Erythroblast (primary cell): ENCODE results near the gene HSCB.
A peak's percentile ranks its signal among the peaks of the same experiment; 100 is the strongest.

Experiments used
- DNase-seq, 2 experiments: peaks; one replicate each; lab custom pipeline; 2025; lab: John Stamatoyannopoulos, UW
- GATA1 ChIP-seq: IDR thresholded peaks from 2 replicates; pipeline ENCODE4 v1.6.1; 2011; ENCODE audit warnings: low read depth, mild to moderate bottlenecking, control low read depth, low read length, moderate library complexity
- POLR2A ChIP-seq: IDR thresholded peaks from 2 replicates; pipeline ENCODE4 v1.6.1; 2011; ENCODE audit warnings: mild to moderate bottlenecking, low read length

HSCB gene

GRCh38 chr22:28766628-28767027, 24.8 kb downstream of the HSCB start:
- no peak for TF ChIP-seq POLR2A
- TF ChIP-seq GATA1, result no peak
- no peak for DNase-seq

DNA sequence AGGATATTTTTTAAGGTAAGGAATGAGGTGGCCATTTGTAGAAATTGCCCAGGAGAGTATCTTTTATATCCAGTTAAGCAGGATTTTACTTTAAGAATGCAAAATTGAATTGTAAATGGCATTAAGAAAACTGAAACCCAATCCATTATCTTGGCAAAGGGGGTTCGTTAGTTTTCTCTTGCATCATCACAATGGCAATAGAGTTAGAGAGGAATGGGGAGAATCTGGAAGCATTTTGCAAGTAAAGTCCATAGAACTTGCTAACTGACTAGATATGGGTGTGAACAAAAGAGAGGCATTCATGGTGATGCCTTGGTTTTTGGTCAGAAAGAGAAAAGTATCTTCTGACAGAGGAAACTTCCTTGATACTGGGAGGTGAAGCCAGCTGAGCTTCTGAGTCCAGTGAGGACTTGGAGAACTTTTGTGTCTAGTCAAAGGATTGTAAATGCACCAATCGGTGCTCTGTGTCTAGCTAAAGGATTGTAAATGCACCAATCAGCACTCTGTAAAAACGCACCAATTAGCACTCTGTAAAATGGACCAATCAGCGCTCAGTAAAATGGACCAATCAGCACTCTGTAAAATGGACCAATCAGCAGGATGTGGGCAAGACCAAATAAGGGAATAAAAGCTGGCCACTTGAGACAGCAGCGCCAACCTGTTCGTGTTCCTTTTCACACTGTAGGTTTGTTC, 27.0 kb downstream of the HSCB start:
- no peak for TF ChIP-seq GATA1
- peak; percentile 31 to 38 for DNase-seq

- TF ChIP-seq POLR2A, result no peak
- no peak for TF ChIP-seq GATA1
- DNase-seq, result no peak
Observed at GRCh38 chr22:28769394-28770085, 27.7 kb downstream of the HSCB start.

- TF ChIP-seq GATA1 (no peak), POLR2A (no peak)
- DNase-seq, result no peak
Observed at GRCh38 chr22:28771195-28771791, 29.5 kb downstream of the HSCB start.

GRCh38 chr22:28772633-28773460, 31.0 kb downstream of the HSCB start, which contains the start of gene CCDC117:
TSS of gene CCDC117 (plus strand) at chr22:28772695. CDS start at chr22:28772850, 155 bp downstream.
- TF ChIP-seq POLR2A, result peak; percentile 79
- TF ChIP-seq GATA1, result no peak
- DNase-seq, result peak; percentile 95 to 96

DNA sequence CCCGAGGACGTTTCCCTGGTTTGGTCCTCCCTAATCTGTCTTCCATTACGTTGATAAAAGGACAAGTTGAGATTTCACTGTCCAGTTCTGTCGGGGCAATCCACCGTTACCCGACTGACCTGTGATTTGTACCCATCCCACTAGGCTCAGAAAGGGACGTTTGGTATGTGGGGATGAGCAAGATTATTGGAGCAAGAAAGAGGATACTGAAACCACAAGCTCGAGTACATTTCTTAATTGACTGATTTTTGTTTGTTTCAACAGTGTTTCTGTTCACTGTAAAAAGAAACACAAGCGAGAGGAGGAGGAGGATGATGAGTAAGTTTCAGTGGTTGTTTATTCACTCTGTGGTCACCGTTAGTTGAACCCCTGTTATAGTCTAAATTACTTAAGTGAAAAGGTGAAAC, 31.6 kb downstream of the HSCB start:
- TF ChIP-seq POLR2A (no peak), GATA1 (no peak)
- DNase-seq, result no peak

- DNase-seq, result no peak
- TF ChIP-seq POLR2A, result no peak
- TF ChIP-seq GATA1, result no peak
Observed at GRCh38 chr22:28774378-28774777, 32.5 kb downstream of the HSCB start.

DNA sequence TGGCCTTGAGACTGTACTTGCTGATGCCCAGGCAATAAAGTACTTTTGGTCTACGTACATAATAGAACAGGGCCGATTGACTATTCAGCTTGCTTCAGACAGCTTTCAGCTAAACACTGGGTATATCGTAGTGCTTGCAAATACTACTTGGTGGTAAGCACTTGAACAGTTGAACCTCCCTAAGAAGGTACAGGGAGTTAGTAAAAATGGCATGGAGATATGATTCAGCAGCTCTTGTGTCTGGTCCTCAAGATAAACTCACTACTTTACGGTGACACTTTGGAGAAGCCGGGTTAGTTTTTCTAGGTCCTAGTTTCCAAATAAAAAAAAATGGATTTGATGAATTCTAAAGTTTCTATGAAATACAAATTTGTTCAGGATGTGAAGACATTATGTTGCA, 38.0 kb downstream of the HSCB start:
- no peak for TF ChIP-seq GATA1
- TF ChIP-seq POLR2A, result no peak
- DNase-seq, result peak; percentile 80 to 82

- DNase-seq, result no peak
- no peak for TF ChIP-seq GATA1
- no peak for TF ChIP-seq POLR2A
Observed at GRCh38 chr22:28780296-28780695, 38.5 kb downstream of the HSCB start.

DNA sequence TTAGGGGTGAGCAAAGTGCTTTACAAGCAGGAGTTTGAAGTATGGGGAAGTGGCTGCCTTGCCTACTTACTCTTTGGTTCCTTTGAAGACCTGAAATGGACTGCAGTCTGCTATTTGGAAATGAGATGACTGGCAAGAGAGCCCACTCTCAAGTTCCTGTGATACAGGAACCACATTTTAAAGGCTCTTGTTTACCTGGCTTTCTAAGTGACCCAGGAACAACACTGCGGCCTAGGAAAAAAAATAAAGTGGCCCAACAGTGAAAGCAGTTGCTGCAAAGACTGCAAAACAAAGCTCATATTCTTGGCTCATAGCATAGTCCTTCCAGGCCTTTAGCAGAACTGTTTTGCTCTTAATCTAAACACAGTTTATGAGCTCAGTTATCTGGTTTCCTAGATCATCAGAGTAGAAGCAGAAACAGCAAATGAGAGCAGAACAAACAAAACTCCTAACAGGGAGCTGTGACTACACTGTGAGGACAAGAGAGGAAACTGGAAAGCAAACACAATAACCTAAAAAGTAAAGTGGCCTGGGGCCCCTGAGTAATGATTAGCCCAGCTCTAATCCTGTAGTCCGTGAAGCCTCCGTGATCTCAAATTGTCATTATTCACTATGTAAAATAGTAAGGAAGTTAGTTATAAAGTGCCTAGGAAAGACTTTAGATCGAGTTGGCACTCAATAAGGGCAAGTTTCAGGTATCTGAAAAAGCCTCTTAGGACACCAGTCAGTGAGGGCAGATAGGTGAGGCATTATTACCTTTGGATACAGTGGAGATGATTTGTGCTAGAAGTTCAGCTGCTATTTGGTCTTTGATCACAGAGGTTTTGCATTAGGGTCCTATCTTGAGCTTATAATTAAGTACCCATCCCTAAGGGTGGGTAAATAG, 42.2 kb downstream of the HSCB start:
- no peak for DNase-seq
- TF ChIP-seq POLR2A (no peak), GATA1 (no peak)

DNA sequence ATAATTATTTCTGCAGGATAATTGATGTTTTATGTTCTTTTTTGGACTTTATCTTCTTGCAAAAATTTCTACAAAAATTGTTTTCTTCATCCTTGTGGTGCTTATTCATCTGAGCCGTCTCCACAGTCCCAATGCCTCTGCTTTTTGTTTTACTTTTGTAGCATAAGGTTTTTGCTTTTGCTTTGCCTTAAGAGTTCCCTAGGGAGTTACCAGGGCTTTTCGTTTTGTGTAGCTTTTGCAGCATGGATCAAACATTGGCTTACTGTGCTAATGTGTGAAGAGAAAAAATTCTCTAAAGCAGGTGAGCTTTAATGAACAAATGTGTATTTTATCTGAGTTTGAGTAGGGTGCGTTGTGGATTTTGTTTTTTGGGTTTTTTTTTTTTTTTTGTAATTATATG, 46.8 kb downstream of the HSCB start:
- DNase-seq, result no peak
- TF ChIP-seq POLR2A (no peak), GATA1 (no peak)

DNA sequence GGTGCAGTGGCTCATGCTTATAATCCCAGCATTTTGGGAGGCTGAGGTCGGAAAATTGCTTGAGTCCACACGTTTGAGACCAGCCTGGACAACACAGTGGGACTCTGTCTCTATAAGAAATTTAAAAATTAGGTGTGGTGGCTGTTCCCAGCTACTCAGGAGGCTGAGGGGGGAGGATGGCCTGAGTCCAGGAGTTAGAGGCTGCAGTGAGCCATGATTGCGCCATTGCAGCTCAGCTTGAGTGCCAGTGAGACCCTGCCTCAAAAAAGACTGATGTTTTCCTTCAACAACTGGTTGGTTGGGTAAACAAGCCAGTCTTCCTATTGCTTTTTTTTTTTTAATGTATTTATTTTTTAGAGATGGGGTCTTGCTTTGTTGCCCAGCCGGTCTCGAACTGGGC, 49.3 kb downstream of the HSCB start:
- no peak for DNase-seq
- TF ChIP-seq POLR2A (no peak), GATA1 (no peak)

GRCh38 chr22:28791841-28792490, 50.1 kb downstream of the HSCB start:
- TF ChIP-seq GATA1, result no peak
- no peak for TF ChIP-seq POLR2A
- DNase-seq, result no peak
